Measurements from ENCODE around the gene ABO. TPM values are rescaled to one million over a fixed set of nuclear protein-coding genes. Genes with fewer than 3 reads are reported as not detected.
"Not testable (repeated sequence)": the region's sequence is repeated elsewhere in the genome, so short reads cannot be mapped to it uniquely, and the experiment has no call there.

ABO gene
- total RNA-seq, 2 donors from 2014 or later, result 58.0 to 77.7 TPM

DNA sequence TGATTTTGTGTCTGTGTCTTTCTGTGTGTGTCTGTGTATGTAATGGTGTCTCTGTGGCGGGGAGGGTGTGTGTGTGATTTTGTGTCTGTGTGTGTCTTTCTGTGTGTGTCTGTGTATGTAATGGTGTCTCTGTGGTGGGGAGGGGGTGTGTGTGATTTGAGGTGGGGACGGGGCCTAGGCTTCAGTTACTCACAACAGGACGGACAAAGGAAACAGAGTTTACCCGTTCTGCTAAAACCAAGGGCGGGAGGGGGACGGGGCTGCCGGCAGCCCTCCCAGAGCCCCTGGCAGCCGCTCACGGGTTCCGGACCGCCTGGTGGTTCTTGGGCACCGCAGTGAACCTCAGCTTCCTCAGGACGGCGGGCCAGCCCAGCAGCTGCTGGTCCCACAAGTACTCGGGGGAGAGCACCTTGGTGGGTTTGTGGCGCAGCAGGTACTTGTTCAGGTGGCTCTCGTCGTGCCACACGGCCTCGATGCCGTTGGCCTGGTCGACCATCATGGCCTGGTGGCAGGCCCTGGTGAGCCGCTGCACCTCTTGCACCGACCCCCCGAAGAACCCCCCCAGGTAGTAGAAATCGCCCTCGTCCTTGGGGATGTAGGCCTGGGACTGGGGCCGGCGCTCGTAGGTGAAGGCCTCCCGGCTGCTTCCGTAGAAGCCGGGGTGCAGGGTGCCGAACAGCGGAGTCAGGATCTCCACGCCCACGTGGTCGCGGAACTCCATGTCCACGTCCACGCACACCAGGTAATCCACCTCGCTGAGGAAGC, 19.4 kb downstream of the ABO start:
- intact Hi-C loops (cut with DNase I), result no loop called here
- no peak overlapping the region for H3K27ac ChIP-seq
- H3K36me3 ChIP-seq, result no peaks in the 10 kb centered on the region
- TF ChIP-seq, protein P1, sequence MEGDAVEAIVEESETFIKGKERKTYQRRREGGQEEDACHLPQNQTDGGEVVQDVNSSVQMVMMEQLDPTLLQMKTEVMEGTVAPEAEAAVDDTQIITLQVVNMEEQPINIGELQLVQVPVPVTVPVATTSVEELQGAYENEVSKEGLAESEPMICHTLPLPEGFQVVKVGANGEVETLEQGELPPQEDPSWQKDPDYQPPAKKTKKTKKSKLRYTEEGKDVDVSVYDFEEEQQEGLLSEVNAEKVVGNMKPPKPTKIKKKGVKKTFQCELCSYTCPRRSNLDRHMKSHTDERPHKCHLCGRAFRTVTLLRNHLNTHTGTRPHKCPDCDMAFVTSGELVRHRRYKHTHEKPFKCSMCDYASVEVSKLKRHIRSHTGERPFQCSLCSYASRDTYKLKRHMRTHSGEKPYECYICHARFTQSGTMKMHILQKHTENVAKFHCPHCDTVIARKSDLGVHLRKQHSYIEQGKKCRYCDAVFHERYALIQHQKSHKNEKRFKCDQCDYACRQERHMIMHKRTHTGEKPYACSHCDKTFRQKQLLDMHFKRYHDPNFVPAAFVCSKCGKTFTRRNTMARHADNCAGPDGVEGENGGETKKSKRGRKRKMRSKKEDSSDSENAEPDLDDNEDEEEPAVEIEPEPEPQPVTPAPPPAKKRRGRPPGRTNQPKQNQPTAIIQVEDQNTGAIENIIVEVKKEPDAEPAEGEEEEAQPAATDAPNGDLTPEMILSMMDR (IDR thresholded peaks at IDR 0.05), result no peak
- no peak overlapping the region for H3K4me3 ChIP-seq
- no peak overlapping the region for H3K9ac ChIP-seq (ENCODE audit: low read depth in 2 of 2, low read length in 2 of 2)
- no peaks in the 10 kb centered on the region for H3K9me3 ChIP-seq
- DNase-seq, result no peak
- H3K27me3 ChIP-seq, result no peaks in the 10 kb centered on the region
- no peaks in the 10 kb centered on the region for H3K4me1 ChIP-seq

DNA sequence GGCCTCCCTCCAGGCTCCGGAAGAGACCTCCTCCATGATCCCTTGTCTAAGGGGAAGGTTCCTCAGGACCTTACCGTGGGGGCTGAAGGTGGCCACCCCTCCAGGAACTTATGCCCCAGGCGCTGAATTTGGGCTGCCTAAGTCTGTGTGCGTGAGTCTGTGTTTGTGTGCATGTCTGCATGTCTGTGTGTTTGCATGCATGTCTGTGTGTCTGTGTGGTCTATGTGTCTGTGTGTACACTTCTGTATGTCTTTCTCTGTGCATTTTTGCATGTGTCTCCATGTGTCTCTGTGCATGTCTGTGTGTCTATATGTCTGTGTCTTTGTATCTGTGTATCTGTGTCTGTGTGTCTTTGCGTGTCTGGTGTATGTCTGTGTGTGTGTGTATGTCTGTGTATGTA, 20.5 kb downstream of the ABO start:
- Histone ChIP-seq H3K27ac (no peak overlapping the region), H3K27me3 (no peaks in the 10 kb centered on the region), H3K9me3 (no peaks in the 10 kb centered on the region), H3K9ac (ENCODE audit: low read depth in 2 of 2, low read length in 2 of 2) (peak overlapping the region in 1 of 2 donors; percentile 14), H3K4me1 (no peaks in the 10 kb centered on the region), H3K4me3 (no peak overlapping the region), H3K36me3 (no peaks in the 10 kb centered on the region)
- TF ChIP-seq, protein P1 (IDR thresholded peaks at IDR 0.05), result no peak
- no peak for DNase-seq
- intact Hi-C loops (cut with DNase I), result no loop called here

DNA sequence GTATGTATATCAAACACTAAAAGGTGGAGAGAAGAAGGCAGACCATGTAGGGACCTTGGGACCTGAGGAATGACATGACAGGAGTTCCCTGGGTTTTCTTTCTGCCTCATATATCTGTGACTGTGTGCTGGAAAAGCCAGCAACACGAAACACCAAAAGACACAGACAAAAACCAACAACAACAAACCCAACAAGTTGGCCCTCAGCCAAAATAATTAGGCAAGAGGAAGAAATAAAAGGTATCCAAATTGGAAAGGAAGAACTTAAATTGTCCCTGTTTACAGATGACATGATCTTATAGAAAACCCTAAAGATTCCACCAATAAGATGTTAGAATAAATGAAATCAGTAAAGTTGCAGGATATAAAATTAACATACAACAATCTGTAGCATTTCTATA, 21.7 kb downstream of the ABO start:
- H3K27ac ChIP-seq, result peak overlapping the region; percentile 84
- DNase-seq, result peak; percentile 25
- no peaks in the 10 kb centered on the region for H3K27me3 ChIP-seq
- TF ChIP-seq, protein P1 (IDR thresholded peaks at IDR 0.05), result no peak
- no peaks in the 10 kb centered on the region for H3K4me1 ChIP-seq
- no peaks in the 10 kb centered on the region for H3K36me3 ChIP-seq
- H3K9me3 ChIP-seq, result no peaks in the 10 kb centered on the region
- peak overlapping the region in 1 of 2 donors; percentile 92 for H3K9ac ChIP-seq (ENCODE audit: low read depth in 2 of 2, low read length in 2 of 2)
- no peak overlapping the region for H3K4me3 ChIP-seq
- intact Hi-C loops (cut with DNase I), result no loop called here

DNA sequence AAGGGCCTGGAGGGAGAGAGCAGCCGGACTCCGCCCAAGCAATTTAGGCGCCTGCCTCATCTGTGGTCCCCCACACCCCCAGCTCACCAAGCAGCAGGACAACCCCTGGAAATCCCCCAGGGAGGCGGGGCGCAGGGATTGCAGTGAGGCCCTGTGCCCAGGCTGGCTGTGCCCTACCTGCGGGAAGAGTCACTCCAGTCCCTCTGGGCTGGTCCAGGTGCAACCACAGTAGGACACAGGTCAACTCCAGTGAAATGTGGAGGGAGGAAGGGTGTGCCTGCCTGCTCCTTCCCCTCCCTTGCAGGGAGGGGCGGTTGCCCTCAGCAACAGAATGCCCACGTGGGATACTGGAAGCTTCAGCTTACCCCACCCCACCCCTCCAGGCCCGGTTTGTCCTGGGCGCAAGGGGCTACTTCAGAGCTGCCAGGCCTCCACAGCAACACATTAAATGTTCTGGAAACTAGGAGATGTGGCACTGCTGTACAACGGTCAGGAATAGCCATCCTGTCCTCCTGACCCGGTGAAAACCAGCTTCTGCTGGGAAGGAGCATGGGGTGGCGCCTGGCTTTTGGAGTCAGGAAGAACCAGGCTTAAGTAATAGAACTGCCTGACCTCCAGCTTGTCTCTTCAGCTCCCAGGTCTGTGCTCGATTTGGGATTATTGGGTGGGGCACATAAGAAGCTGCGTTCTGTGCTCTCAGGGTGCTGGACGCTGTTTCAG, 22.5 kb downstream of the ABO start:
- TF ChIP-seq, protein P1 (IDR thresholded peaks at IDR 0.05), result no peak
- Histone ChIP-seq H3K4me1 (no peaks in the 10 kb centered on the region), H3K9ac (ENCODE audit: low read depth in 2 of 2, low read length in 2 of 2) (peak overlapping the region; percentile 62 to 92), H3K27ac (peak overlapping the region; percentile 84), H3K4me3 (peak overlapping the region; percentile 3), H3K9me3 (no peaks in the 10 kb centered on the region), H3K36me3 (no peaks in the 10 kb centered on the region), H3K27me3 (no peaks in the 10 kb centered on the region)
- intact Hi-C loops (cut with DNase I), result no loop called here
- peak; percentile 95 for DNase-seq

DNA sequence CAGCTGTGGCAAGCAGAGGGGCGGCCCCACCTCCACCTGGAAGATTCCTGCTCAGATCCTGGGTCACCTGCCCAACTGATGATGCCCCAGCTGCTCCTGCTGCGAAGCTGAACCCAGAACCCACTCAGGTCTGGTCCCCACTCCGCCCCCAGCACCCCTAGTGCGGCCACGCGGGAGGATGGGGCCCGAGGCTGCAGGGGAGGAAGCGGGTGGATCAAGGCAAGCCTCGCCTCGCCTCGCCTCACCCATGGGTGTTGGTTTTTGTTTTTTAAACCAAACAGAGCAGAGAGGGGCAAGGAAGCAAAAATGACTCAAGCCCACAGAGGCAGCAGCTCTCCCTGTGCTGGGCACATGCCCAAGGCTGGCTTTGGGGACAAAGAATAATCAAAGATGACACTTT, 23.2 kb downstream of the ABO start:
- intact Hi-C loops (cut with DNase I), result no loop called here
- peak; percentile 66 for DNase-seq
- no peaks in the 10 kb centered on the region for H3K27me3 ChIP-seq
- H3K9ac ChIP-seq (ENCODE audit: low read depth in 2 of 2, low read length in 2 of 2), result peak overlapping the region; percentile 62 to 92
- no peaks in the 10 kb centered on the region for H3K4me1 ChIP-seq
- H3K36me3 ChIP-seq, result no peaks in the 10 kb centered on the region
- TF ChIP-seq, protein P1 (IDR thresholded peaks at IDR 0.05), result no peak
- H3K9me3 ChIP-seq, result no peaks in the 10 kb centered on the region
- peak overlapping the region; percentile 84 for H3K27ac ChIP-seq
- H3K4me3 ChIP-seq, result peak overlapping the region; percentile 3

DNA sequence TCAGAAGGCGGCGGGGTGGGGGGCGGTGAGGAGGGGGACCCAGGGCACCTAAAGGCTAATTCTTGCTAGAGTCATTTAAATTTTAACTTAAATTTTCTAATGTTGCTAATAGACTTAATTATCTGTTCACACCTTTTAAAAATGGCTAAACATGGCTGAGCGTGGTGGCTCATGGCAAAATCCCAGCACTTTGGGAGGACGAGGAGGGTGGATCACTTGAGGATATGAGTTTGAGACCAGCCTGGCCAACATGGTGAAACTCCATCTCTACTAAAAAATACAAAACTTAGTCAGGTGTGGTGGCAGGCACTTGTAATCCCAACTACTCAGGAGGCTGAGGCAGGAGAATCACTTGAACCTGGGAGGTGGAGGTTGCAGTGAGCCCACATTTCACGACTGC, 23.8 kb downstream of the ABO start:
- Histone ChIP-seq H3K9ac (ENCODE audit: low read depth in 2 of 2, low read length in 2 of 2) (peak overlapping the region in 1 of 2 donors; percentile 92), H3K27ac (peak overlapping the region; percentile 84)

More for the DNA sequence above, 23.8 kb downstream of the ABO start:
- H3K4me1 ChIP-seq; intact Hi-C loops (cut with DNase I); H3K4me3 ChIP-seq; H3K36me3 ChIP-seq; DNase-seq; H3K9me3 ChIP-seq; H3K27me3 ChIP-seq: not testable (repeated sequence)

All from colonic mucosa (tissue), 4 donors.